ENCODE results near the gene PHLDA2. TPM values are rescaled to one million over a fixed set of nuclear protein-coding genes. Genes with fewer than 3 reads are reported as not detected.

PHLDA2 gene
- polyA plus RNA-seq, 2 of the 4 experiments (the other 2 are of a cell fraction) = 7.0 to 49.6 TPM

DNA sequence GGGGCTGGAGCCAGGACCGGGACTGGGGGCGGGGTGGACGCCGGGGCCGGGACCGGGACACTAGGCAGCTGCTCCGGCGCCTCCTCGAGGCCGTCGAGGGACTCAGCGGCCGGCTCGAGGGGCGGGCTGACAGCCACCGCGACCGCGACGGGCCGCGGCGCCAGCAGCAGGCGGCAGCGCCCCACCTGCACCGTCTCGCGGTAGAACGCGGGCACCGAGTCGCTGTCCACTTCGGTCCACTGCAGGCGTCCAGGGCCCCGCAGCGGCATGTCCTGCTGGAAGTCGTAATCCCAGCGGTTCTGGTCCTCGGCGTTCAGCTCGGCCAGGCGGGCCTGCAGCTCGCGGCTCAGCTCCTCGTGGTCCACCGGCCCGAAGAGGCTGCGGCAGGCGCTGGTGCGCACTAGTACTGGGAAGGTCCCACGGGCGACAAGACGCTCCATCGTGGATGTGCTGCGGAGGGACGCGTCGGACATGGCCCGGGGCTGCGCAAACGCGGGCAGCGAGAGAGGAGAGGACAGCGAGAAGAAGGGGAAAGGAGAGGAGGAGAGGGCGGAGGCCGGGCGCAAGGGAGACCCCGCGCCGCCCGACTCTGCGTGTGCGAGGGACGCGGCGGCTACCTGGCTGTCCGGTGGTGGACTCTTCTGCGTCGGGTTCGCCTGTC lies 44.1 kb downstream of the PHLDA2 start (continued):
- no peak for TF ChIP-seq BHLHE40 (IDR thresholded peaks at IDR 0.05; ENCODE audit: low read depth, low read length)
- peak; percentile 93; the same call in 1 of the 2 replicates for TF ChIP-seq RNF2 (IDR thresholded peaks at IDR 0.05; ENCODE audit: borderline replicate concordance, low read depth)
- TF ChIP-seq HOXA7 (CRISPR knock-in tag; IDR thresholded peaks at IDR 0.05) = no peak
- 0 out of 2 replicates have a peak, but pooled peaks have one; percentile 23 for TF ChIP-seq HOXB5 (CRISPR knock-in tag; IDR thresholded peaks at IDR 0.05)
- TF ChIP-seq MYC (IDR thresholded peaks at IDR 0.05; ENCODE audit: borderline replicate concordance, low read length) = no peak
- TF ChIP-seq SMC3 (IDR thresholded peaks at IDR 0.05) = peak; percentile 49
- no peak for TF ChIP-seq KDM1A (IDR thresholded peaks at IDR 0.05; ENCODE audit: low read depth)
- TF ChIP-seq RAD21 (conservative IDR thresholded peaks at IDR 0.05 in 1 of 2, IDR thresholded peaks at IDR 0.05 in 1 of 2) = peak; percentile 40 to 49; a peak in 4 of 5 replicates
- TF ChIP-seq JUN (IDR thresholded peaks at IDR 0.05) = 0 out of 5 replicates have a peak, but pooled peaks of 1 of the 2 experiments have one; percentile 20
- TF ChIP-seq, protein P1, sequence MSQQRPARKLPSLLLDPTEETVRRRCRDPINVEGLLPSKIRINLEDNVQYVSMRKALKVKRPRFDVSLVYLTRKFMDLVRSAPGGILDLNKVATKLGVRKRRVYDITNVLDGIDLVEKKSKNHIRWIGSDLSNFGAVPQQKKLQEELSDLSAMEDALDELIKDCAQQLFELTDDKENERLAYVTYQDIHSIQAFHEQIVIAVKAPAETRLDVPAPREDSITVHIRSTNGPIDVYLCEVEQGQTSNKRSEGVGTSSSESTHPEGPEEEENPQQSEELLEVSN (IDR thresholded peaks at IDR 0.05; ENCODE audit: borderline replicate concordance, low read depth) = 0 out of 2 replicates have a peak, but pooled peaks have one; percentile 44
- no peak for TF ChIP-seq ZSCAN20 (CRISPR knock-in tag; IDR thresholded peaks at IDR 0.05)
- TF ChIP-seq, protein P2, sequence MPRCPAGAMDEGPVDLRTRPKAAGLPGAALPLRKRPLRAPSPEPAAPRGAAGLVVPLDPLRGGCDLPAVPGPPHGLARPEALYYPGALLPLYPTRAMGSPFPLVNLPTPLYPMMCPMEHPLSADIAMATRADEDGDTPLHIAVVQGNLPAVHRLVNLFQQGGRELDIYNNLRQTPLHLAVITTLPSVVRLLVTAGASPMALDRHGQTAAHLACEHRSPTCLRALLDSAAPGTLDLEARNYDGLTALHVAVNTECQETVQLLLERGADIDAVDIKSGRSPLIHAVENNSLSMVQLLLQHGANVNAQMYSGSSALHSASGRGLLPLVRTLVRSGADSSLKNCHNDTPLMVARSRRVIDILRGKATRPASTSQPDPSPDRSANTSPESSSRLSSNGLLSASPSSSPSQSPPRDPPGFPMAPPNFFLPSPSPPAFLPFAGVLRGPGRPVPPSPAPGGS (IDR thresholded peaks at IDR 0.05) = no peak
- no peak for TF ChIP-seq FOSL2 (IDR thresholded peaks at IDR 0.05)
- no peak for TF ChIP-seq FOSL2 (CRISPR knock-in tag; IDR thresholded peaks at IDR 0.05)
- TF ChIP-seq, protein P3, sequence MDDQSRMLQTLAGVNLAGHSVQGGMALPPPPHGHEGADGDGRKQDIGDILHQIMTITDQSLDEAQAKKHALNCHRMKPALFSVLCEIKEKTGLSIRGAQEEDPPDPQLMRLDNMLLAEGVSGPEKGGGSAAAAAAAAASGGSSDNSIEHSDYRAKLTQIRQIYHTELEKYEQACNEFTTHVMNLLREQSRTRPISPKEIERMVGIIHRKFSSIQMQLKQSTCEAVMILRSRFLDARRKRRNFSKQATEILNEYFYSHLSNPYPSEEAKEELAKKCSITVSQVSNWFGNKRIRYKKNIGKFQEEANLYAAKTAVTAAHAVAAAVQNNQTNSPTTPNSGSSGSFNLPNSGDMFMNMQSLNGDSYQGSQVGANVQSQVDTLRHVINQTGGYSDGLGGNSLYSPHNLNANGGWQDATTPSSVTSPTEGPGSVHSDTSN (IDR thresholded peaks at IDR 0.05) = no peak
- no peak for TF ChIP-seq FOSB (CRISPR knock-in tag; IDR thresholded peaks at IDR 0.05)
- TF ChIP-seq, protein P4, sequence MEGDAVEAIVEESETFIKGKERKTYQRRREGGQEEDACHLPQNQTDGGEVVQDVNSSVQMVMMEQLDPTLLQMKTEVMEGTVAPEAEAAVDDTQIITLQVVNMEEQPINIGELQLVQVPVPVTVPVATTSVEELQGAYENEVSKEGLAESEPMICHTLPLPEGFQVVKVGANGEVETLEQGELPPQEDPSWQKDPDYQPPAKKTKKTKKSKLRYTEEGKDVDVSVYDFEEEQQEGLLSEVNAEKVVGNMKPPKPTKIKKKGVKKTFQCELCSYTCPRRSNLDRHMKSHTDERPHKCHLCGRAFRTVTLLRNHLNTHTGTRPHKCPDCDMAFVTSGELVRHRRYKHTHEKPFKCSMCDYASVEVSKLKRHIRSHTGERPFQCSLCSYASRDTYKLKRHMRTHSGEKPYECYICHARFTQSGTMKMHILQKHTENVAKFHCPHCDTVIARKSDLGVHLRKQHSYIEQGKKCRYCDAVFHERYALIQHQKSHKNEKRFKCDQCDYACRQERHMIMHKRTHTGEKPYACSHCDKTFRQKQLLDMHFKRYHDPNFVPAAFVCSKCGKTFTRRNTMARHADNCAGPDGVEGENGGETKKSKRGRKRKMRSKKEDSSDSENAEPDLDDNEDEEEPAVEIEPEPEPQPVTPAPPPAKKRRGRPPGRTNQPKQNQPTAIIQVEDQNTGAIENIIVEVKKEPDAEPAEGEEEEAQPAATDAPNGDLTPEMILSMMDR (IDR thresholded peaks at IDR 0.05) = peak; percentile 28; the same call in 2 of the 3 replicates
- no peak for TF ChIP-seq CBX8 (IDR thresholded peaks at IDR 0.05)
- TF ChIP-seq CHD2 (IDR thresholded peaks at IDR 0.05; ENCODE audit: low read length, partially characterized antibody) = no peak

DNA sequence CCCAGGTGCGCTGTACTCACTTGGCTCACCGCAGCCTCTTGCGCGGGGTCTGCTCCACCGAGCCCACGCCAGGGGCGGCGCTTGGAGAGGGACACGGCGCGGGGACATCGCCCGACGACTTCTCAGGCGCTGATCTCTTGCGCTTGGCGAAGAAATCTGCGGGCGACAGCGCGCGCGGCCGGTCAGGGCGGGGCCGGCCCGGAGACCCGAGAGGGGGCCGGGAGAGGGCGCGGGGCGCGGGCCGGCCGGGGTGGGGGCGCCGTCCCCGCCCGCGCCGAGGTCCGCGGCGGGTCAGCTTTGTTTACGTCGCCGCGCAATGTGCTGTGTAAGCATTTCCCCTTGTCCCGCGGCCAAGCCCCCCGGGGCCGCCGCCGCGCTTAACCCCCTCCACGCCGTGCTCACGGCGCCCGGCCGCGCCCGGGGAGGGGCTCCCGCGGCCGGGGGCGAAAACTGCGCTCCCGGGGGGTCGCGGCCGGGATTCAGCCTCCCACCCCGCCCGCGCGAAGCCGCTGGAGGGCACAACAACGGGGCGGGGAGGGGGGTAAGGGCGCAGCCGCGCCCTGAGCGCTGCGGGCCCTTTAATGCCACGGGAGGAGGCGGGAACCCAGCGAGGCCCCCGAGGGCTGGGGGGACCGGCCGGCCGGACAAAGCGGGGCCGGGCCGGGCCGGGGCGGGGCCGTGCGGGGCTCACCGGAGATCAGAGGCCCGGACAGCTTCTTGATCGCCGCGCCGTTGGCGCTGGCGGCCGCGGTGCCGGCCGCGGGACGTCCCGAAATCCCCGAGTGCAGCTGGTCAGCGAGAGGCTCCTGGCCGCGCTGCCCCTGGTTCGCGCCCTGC lies 45.0 kb downstream of the PHLDA2 start:
- TF ChIP-seq, protein P2 (IDR thresholded peaks at IDR 0.05) = no peak
- peak; percentile 89 for TF ChIP-seq MAFK (IDR thresholded peaks at IDR 0.05; ENCODE audit: partially characterized antibody)
- WGBS (ENCODE audit: missing lambda C conversion rate) = 10% methylated on average over 14 of the region's 119 CpGs
- Histone ChIP-seq H3K4me3 (peak overlapping the region; percentile 71), H3K27ac (peak overlapping the region; percentile 66 to 82), H3K4me2 (peak overlapping the region; percentile 99), H3K9me3 (no peaks in the 10 kb centered on the region), H3K4me1 (peaks cover 5% of the 10 kb centered on the region; the same call in 1 of the 3 replicates)
- CTCF ChIA-PET = interaction anchor here (1.1 to 21.2 kb wide), 7 partner anchors 10 to 463 kb away, joined by 3 to 1059 read pairs (median 3); no protein-coding TSS in a partner anchor
- POLR2A ChIA-PET = interaction anchor here (1.6 to 2.2 kb wide), 2 partner anchors 184 to 351 kb away, joined by 5 to 10 read pairs; partner anchors contain the start of gene KCNQ1OT1
- no peak; a peak in 1 of 6 replicates for ATAC-seq
- no peak for FAIRE-seq
- no peak for DNase-seq (ENCODE audit: low read depth in 1 of 2, low spot score in 1 of 2)

Measured in A549 (cell line).